OCI-LY7 (cell line): Measurements from ENCODE around the gene POPDC2. TPM values are rescaled to one million over a fixed set of nuclear protein-coding genes. Genes with fewer than 3 reads are reported as not detected.

Experiments used
- BruUV-seq: library from RNA; stranded (reverse); fragments of 400-500 nt; replicated peaks from 2 replicates; lab custom pipeline; 2021; lab: Mats Ljungman, UMichigan
- CTCF ChIA-PET: fragments of 300-600 bp; sonication (Branson Sonifier 250); formaldehyde crosslinking; loops from one replicate; lab custom pipeline; 2022; ENCODE audit warnings: antibody characterized with exemption; ENCODE audit not compliant: unreplicated experiment; lab: Charles Lee
- POLR2A ChIA-PET: fragments of 300-600 bp; sonication (Branson Sonifier 250); formaldehyde crosslinking; loops from one replicate; lab custom pipeline; 2022; ENCODE audit warnings: antibody characterized with exemption; lab: Charles Lee
- DNase-seq: peaks from one replicate; pipeline ENCODE4 v3.0.0-alpha.2; 2015; ENCODE audit warnings: low spot score
- H2AFZ ChIP-seq: fragments of 200-600 bp; sonication (generic), shearing (Covaris generic); 2 replicates; pipeline ENCODE4 v1.6.1; 2014; ENCODE audit warnings: mild to moderate bottlenecking, antibody characterized with exemption, low read length, moderate library complexity
- H3K27ac ChIP-seq: fragments of 200-600 bp; sonication (generic); 2 replicates; pipeline ENCODE4 v1.5.1; 2014; ENCODE audit warnings: mixed run types, low read depth, mild to moderate bottlenecking, moderate library complexity, low read length, inconsistent platforms; ENCODE audit not compliant: poor library complexity, severe bottlenecking
- H3K36me3 ChIP-seq: fragments of 200-600 bp; sonication (generic); 2 replicates; pipeline ENCODE4 v1.6.1; 2014; ENCODE audit warnings: mild to moderate bottlenecking, antibody characterized with exemption, low read length, moderate library complexity, mixed read lengths; ENCODE audit not compliant: insufficient read depth
- H3K4me1 ChIP-seq: fragments of 200-600 bp; sonication (generic); 2 replicates; pipeline ENCODE4 v1.5.1; 2014; ENCODE audit warnings: mild to moderate bottlenecking, low read length; ENCODE audit not compliant: insufficient read depth, poor library complexity, severe bottlenecking
- H3K4me2 ChIP-seq: fragments of 200-600 bp; sonication (generic); 2 replicates; pipeline ENCODE4 v1.6.1; 2014; ENCODE audit warnings: mild to moderate bottlenecking, low read length
- H3K4me3 ChIP-seq: fragments of 200-600 bp; sonication (generic); 2 replicates; pipeline ENCODE4 v1.5.1; 2014; ENCODE audit warnings: mild to moderate bottlenecking, low read depth, low read length; ENCODE audit not compliant: poor library complexity, severe bottlenecking
- H3K79me2 ChIP-seq: fragments of 200-600 bp; sonication (generic); 2 replicates; pipeline ENCODE4 v1.6.1; 2016; ENCODE audit warnings: low read depth, mild to moderate bottlenecking, low read length, moderate library complexity, mixed read lengths; ENCODE audit not compliant: insufficient read depth
- H3K9me2 ChIP-seq: fragments of 200-600 bp; sonication (generic); 2 replicates; pipeline ENCODE4 v1.6.1; 2016; ENCODE audit warnings: mild to moderate bottlenecking, low read length, mixed read lengths; ENCODE audit not compliant: insufficient read depth
- H3K9me3 ChIP-seq: fragments of 200-600 bp; sonication (generic); 2 replicates; pipeline ENCODE4 v1.6.1; 2014; ENCODE audit warnings: mild to moderate bottlenecking, mixed run types, low read length, mixed read lengths
- H4K20me1 ChIP-seq: fragments of 200-600 bp; sonication (generic); 2 replicates; pipeline ENCODE4 v1.6.1; 2014; ENCODE audit warnings: mild to moderate bottlenecking, antibody characterized with exemption, low read length, moderate library complexity, mixed read lengths; ENCODE audit not compliant: insufficient read depth
- CTCF ChIP-seq: fragments of 200-600 bp; sonication (generic); conservative IDR thresholded peaks from 2 replicates; pipeline ENCODE4 v1.5.1; 2014; ENCODE audit warnings: mild to moderate bottlenecking, antibody characterized with exemption, low read length, moderate library complexity, mixed read lengths
- EZH2phosphoT487 ChIP-seq: fragments of 200-600 bp; sonication (generic); IDR thresholded peaks from 2 replicates; pipeline ENCODE4 v1.6.1; 2018; ENCODE audit warnings: low read depth, borderline replicate concordance, mild to moderate bottlenecking, mixed run types, antibody characterized with exemption, low read length, moderate library complexity, mixed read lengths
- intact Hi-C: fragments of 100-400 bp; cut with micrococcal nuclease; formaldehyde crosslinking; loops from one replicate; pipeline ENCODE4 v1.10.0; 2022; ENCODE audit not compliant: unreplicated experiment
- total RNA-seq, 2 experiments: library from RNA; depleted of rRNA in 1 of 2; stranded (reverse); fragments of >200 nt in 1 of 2; shearing (Covaris generic) in 1 of 2; gene quantifications; 2 replicates each; pipeline ENCODE4 v1.2.3, GENCODE V29; 2014 to 2022

The POPDC2 gene
- total RNA-seq, 2 experiments from 2014 or later: 0.16 to 1.3 TPM

- POLR2A ChIA-PET: interaction anchor here (0.6 kb wide), 1 partner anchor 32 kb away, joined by 4 read pairs; no protein-coding TSS in a partner anchor
- Histone ChIP-seq H3K4me3 (no peak overlapping the region), H3K36me3 (no peaks in the 10 kb centered on the region), H3K79me2 (no peaks in the 10 kb centered on the region), H3K9me2 (no peaks in the 10 kb centered on the region), H3K27ac (no peak overlapping the region), H3K4me1 (no peaks in the 10 kb centered on the region), H3K4me2 (no peak overlapping the region), H4K20me1 (no peaks in the 10 kb centered on the region), H3K9me3 (no peaks in the 10 kb centered on the region), H2AFZ (no peak overlapping the region)
- intact Hi-C loops: no loop called here
- no TSS peak for BruUV-seq
- no peak for TF ChIP-seq EZH2phosphoT487
- TF ChIP-seq CTCF: no peak
- DNase-seq: no peak
- CTCF ChIA-PET: interaction anchor here (0.5 kb wide), 1 partner anchor 76 kb away, joined by 3 read pairs; no protein-coding TSS in a partner anchor
These were observed 23.3 kb downstream of the POPDC2 start for GRCh38 chr3:119636891-119637611.

GRCh38 chr3:119636249-119636648, 24.1 kb downstream of the POPDC2 start:
- Histone ChIP-seq H3K9me2 (no peaks in the 10 kb centered on the region), H4K20me1 (no peaks in the 10 kb centered on the region), H3K4me2 (no peak overlapping the region), H3K36me3 (no peaks in the 10 kb centered on the region), H3K79me2 (no peaks in the 10 kb centered on the region), H3K9me3 (no peaks in the 10 kb centered on the region), H3K4me1 (no peaks in the 10 kb centered on the region), H3K27ac (no peak overlapping the region), H2AFZ (no peak overlapping the region), H3K4me3 (no peak overlapping the region)
- no TSS peak for BruUV-seq
- DNase-seq: no peak
- TF ChIP-seq CTCF: no peak
- POLR2A ChIA-PET: no interaction called here
- intact Hi-C loops: no loop called here
- CTCF ChIA-PET: interaction anchor here (0.5 kb wide), 1 partner anchor 77 kb away, joined by 3 read pairs; no protein-coding TSS in a partner anchor

GRCh38 chr3:119635719-119636118, 24.7 kb downstream of the POPDC2 start:
- H2AFZ ChIP-seq: no peak overlapping the region
- TF ChIP-seq EZH2phosphoT487 (no peak), CTCF (no peak)
- H4K20me1 ChIP-seq: no peaks in the 10 kb centered on the region
- DNase-seq: no peak
- H3K4me2 ChIP-seq: no peak overlapping the region
- H3K4me3 ChIP-seq: no peak overlapping the region
- H3K4me1 ChIP-seq: no peaks in the 10 kb centered on the region
- no peaks in the 10 kb centered on the region for H3K36me3 ChIP-seq
- BruUV-seq: no TSS peak
- H3K27ac ChIP-seq: no peak overlapping the region
- intact Hi-C loops: no loop called here
- ChIA-PET POLR2A (no interaction called here), CTCF (no interaction called here)
- no peaks in the 10 kb centered on the region for H3K79me2 ChIP-seq
- no peaks in the 10 kb centered on the region for H3K9me3 ChIP-seq
- H3K9me2 ChIP-seq: no peaks in the 10 kb centered on the region
